HG02840 (cell line): Measurements from ENCODE around the gene PDGFA.

ENCODE experiments used
- ATAC-seq: cut with Tn5 transposase; IDR thresholded peaks from one replicate; pipeline ENCODE4 v1.9.1; 2021; ENCODE audit warnings: mild to moderate bottlenecking, moderate library complexity, moderate number of reproducible peaks; ENCODE audit not compliant: unreplicated experiment, low FRiP score

Gene PDGFA

DNA sequence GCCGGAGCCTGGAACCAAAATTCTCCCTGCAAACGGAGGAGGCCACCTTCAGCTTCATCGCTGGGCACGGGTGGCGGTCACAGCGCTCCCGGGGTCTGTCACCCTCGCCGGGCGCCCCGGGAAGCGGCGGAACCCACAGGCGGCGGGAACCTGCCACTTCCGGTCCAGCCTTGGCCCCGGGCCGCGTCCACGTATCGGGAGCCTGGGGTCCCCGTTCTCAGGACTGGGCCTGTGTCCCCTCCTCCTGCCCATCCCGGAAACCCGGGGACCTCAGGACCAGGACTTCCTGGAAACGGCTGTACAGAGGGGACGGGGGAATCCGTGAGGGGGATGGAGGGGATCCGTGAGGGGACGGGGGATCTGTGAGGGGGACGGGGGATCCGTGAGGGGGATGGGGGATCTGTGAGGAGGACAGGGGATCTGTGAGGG, 25.4 kb downstream of the PDGFA start:
- no peak for ATAC-seq

DNA sequence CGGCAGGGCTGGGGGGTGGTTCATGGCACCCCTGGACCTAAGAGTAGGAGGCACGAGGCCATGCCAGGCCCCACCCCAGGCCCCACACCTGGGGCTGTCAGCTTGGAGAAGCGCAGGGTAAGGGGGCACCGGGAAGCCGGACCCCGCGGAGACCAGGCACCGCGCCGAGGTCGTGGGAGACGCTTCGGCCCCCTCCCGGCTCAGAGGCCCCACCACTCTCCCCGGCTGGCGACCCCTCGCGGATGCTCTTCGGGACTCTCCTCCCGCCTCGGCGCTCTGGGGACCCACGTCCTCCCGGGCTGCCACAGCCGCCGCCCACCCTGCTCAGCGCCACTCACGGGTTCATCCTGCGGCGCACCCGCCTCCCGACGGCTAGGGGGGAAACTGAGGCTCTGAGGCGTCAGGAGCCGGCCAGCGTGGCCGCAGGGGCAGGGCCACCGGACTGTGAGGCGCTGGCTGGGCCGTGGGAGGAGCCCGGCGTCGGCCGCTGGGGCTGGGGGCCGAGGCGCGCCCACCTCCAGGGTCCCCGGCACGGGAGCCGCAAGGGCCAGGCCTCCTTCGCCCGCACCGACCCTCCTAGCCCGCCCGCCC, 25.9 kb downstream of the PDGFA start:
- ATAC-seq: no peak

DNA sequence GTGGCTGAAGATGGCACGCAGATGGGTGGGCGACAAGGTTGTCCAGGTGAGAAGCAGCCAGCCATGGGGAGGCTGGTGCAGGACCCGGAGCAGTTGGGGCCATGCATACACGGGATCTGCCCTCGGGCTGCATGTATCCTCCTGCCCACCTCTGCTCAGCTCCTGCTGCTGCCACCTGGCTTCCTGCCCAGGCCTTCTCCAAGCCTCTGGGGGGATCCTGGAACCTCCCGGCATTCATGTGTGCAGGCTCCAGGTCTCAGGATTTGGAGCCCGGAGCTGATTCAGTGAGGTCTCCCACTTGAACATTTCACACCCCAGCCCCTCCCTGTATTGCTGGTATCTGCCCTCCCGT, 27.0 kb downstream of the PDGFA start:
- no peak for ATAC-seq

GRCh38 chr7:491958-492713, 27.5 kb downstream of the PDGFA start:
- no peak for ATAC-seq

DNA sequence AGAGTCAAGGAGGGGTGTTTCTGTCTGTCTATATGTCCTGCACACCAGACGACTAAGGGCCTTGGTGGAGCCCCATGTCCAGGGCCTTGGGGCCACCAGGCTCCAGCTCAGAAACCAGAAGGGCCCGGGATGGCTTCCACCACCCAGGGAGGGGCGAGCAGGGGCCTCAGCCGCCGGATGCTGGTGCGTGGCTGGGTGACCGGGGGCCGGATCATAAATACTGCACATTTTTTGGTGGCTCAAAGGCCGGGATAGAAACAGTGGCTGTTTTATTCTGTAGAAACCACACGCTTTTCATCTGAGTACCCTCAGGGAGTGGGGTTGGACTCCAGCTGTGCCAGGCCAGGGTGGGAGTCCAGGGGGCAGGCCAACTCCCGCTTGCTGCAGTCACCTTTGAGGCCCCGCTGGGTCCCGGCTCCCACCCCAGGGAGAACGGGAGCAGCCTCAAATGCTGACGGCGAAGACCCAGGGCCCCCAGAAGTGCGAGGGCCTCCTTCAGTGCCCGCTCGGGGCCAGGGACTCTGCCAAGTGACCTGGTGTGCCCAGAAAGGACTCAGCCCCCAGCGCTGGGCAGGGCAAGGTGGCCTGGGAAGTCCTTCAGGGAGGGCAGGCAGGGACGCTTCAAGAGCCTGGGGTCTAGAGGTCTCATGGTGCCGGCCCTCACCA, 28.2 kb downstream of the PDGFA start:
- ATAC-seq: no peak

DNA sequence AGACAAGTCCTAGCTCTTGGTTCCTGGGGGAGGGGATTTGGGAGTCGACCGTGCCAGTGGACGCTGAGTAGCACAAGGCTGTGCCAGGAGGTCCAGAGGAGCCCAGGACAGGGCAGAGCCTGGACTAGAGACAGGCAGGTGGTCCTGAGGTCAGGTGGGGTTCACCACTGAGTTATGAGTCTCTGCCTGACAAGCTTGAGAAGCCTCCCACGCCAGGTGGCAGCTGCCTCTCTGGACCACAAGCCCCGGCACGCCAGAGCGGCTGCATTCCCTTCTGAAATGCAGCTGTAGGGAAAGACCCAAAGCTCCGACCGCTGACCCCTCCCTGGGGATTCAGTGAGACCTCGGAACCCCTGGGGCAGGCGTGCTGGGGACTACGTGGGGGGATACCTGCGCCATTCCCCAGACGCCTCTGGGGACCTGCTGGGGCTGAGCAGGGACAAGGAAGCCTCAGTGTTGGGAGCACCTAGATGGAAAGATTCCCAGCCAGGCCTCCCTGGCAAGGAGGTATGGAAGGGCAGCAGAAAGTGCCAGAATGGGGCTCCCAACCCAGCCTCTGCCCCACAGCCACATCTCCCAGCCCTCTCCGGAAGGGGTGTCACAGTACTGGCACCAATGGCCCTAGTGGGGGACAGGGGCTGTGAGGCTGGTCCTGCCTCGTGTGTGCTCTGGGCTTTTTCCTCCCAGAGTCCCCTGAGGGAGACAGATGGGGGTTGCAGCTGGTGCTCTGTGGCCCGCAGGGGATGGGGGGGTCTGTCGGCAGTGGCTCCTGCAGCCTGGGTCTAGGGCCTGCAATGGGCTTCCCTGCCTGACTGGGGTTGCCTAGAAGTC, 29.0 kb downstream of the PDGFA start:
- ATAC-seq: no peak

GRCh38 chr7:489876-490275, 29.8 kb downstream of the PDGFA start:
- ATAC-seq: no peak

DNA sequence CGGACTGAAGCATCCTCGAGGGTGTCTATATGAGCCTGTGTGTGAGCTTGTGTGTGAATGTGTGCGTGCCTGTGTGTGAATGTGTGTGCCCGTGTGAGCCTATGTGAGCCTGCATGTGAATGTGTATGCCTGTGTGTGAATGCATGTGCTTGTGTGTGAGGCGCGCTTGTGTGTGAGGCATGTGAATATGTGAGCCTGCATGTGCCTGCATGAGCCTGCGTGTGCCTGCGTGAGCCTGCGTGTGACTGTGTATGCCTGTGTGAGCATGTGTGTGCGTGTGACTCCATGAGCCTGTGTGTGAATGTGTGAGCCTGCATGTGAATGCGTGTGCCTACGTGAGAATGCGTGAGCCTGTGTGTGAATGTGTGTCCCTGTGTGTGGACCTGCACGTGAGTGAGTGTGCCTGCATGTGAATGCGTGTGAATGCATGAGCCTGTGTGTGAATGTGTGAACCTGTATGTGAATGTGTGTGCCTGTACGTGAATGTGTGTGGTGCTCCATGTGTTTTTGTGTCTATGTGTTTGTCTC, 33.4 kb downstream of the PDGFA start:
- ATAC-seq: no peak

GRCh38 chr7:485188-486081, 34.2 kb downstream of the PDGFA start:
- ATAC-seq: no peak

- no peak for ATAC-seq
Measured at GRCh38 chr7:484356-485101, 35.1 kb downstream of the PDGFA start.

- no peak for ATAC-seq
Measured at GRCh38 chr7:483656-484355, 35.8 kb downstream of the PDGFA start.

DNA sequence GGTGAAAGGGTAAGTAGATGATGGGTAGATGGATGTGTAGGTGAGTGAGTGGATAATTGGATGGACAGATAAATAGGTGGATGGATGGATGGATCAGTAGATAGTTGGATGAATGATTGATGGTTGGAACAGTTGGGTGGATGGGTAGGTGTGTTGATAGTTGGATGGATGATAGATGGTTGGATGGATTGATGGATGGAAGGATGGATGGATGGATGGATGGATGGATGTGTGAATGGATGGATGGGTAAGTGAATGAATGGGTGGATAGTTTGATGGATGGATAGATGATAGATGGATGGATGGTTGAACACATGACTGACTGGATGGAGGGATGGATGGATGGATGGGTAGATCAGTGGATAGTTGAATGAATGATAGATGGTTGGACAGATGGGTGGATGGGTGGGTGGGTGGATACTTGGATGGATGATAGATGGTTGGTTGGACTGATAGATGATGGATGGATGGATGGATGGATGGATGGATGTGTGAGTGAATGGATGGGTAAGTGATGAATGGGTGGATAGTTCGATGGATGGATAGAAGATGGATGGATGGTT, 37.0 kb downstream of the PDGFA start:
- no peak for ATAC-seq

DNA sequence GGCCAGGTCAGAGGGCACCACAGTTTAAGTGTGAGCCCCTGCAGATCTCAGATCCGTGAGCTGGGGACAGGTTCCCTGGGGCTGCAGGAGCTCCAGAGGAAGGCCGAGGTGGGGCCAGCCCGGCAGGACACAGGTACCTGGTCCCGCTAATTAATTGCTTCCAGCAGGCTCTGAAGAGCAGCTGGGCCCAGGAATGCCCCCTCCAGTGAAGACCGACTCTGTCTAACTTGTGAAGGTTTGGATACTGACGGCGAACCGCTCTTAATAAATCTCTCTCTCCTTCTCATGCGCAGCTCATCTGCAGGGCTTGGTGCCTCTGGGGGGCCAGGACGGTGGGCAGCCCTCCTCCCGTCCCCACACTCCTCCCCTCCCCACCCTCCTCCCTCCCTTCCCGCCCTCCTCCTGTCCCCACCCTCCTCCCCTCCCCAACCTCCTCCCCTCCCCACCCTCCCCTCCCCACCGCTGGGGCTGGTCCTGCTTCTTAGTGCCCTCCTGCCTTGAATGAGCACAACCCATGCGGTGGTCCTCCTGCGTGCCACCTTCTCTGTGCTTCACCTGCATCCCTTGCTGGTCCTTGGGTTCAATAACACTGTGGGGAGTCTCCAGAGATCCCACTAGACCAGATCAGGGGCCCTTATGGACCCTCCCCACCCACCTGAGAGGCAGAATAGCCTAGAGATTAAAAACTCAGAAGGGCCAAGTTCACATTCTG, 38.3 kb downstream of the PDGFA start:
- no peak for ATAC-seq

DNA sequence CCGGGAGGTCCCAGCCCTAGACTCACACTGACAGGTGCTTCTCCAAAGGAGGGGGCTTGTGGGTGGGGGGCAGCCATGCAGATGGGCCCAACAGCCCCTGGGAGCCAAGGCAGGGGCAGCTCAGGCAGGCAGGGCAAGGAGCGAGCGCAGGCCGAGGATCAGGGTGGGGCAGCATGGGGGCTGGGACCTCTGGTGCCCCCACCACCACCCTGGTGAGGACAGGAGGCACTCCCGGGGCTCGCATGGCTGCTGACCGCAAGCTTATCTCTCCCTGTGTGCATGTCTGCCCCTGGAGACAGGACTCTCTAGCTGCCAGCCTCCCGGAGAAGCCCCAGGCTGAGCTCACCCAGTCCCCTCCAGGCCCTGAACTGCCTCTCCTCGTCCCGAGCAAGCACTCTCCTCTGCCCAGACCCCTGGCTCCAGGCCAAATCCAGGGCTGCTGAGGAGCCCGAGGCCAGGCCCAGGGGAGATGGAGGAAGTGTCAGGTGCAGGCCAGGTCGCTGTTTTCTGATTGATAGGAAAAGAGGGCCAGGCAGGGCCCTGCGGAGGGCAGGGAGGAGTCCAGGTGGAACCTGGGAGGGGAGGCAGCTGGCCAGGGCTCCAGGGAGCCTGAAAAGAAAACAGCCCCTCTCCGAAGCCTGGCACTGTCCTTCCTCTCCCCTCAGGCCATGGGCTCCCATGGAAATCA, 39.0 kb downstream of the PDGFA start:
- ATAC-seq: no peak

DNA sequence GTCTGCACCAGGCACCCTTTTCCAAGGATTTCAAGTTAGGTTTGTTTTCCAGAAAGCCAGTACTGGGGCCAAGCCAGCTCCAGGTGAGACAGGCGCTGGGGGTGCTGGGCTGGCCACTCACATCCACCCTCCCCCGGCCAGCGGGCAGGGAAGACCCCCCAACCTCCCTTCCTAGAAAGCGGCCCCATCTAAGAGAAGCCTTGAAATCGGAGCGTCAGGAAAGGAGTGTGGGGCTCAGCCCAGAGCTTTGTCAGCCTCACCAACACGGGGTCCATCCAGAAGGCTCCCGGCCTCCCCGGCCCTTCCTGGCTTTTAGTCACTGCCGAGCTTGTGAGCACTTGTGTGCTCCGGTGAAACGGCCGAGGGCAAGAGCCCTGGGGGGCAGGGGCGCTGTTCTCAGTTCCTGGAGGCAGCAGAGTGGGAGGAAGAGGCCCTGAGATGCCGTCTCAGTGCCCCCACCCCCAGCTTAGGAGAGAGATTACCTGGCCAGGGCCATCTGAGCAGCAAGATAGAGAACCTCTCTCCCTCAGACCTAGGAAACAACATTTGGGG, 39.6 kb downstream of the PDGFA start:
- ATAC-seq: no peak

GRCh38 chr7:479115-479947, 40.3 kb downstream of the PDGFA start:
- ATAC-seq: no peak
